Activated T-helper 9 cell treated with anti-CD3 and anti-CD28 coated beads, Interleukin-2, amount 50 U/mL, for 16 hours (primary cell): ENCODE measurements around the gene CPNE6.
"Not testable (repeated sequence)": the region's sequence is repeated elsewhere in the genome, so short reads cannot be mapped to it uniquely, and the experiment has no call there.

Experiments used
- DNase-seq: peaks from one replicate; pipeline ENCODE4 v3.0.0-alpha.2; 2020; ENCODE audit warnings: low read depth

The CPNE6 gene

GRCh38 chr14:24071144-24071697, at the start of gene CPNE6:
Gene CPNE6 (plus strand): TSS chr14:24071562. CDS start chr14:24072937, 1,375 bp downstream.
- no peak for DNase-seq

GRCh38 chr14:24024939-24025418, 46.4 kb upstream of the CPNE6 start:
- DNase-seq: not testable (repeated sequence)

GRCh38 chr14:24029687-24030086, 41.7 kb upstream of the CPNE6 start:
- not testable (repeated sequence) for DNase-seq

GRCh38 chr14:24031331-24031730, 40.0 kb upstream of the CPNE6 start:
- DNase-seq: not testable (repeated sequence)

- no peak for DNase-seq
These were observed 38.5 kb upstream of the CPNE6 start for GRCh38 chr14:24032727-24033418.

GRCh38 chr14:24035769-24036168, 35.6 kb upstream of the CPNE6 start:
- DNase-seq: not testable (repeated sequence)

DNA sequence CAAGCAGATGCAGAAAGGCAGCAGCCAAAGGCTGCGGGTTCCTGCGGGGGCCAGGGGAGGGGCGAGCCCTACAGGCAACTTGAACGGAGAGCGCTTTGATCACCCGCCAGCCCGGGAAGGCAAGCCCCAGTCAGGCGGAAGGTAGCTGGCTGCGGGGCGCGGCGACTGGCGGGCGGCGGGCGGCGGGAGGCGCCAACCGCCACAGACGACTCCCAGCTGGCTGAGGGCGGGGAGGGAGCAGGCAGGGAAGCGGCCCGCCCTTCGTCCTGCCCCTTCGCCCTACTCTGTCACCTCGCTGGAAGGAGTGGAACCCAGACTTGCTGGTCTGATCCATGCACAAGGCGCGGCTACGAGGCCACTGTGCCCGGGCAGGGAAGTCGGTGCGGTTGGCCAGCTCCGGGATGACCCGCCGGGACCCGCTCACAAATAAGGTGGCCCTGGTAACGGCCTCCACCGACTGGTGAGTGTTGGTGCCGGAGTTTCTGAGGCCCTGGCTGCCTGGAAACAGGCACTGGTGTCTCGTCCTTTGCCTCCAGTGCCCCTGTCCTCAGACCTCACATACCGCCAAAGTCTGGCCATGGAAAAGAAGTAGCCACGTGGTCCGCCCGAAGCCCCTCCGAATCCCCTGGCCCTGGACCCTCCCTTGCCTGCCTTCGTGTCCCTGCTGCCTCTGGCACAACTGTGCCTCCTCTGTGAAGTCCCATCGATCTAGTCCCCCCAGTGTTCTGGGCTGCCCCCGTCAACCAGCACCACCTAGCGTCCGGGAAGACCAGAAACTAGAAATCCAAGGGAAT, 35.0 kb upstream of the CPNE6 start:
- DNase-seq: peak; percentile 47

DNA sequence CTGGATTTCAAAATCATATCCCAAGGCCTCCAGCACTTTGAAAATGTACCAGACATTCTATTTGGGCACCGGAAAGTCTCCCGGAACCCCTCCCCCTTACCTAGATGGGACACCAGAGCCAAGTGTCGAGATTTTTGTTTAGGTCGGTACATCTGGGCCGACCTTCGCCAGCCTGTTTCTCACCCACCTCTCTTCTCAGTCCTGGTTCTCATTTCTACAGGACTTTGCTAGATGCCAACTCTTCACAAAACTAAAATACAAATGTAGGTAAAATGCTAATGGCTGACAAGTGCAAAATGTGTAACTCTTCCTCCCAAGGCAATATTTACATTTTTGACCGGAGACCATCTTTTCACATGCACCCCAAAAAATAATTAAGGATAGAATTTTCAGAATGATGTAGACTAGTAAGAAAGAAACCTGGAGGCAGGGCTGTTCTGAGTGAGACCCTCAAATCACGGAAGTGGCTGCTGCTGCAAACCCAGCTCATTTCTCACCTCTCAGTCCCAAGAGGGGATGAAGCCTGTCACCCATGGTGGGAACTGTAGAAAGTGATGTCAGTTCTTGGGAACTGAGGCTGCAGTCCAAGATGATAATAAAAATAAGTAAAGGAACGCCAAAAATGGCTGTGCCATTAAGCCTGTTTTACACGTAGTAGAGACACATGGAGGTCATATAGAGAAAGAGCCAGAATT, 34.3 kb upstream of the CPNE6 start:
- DNase-seq: not testable (repeated sequence)

DNA sequence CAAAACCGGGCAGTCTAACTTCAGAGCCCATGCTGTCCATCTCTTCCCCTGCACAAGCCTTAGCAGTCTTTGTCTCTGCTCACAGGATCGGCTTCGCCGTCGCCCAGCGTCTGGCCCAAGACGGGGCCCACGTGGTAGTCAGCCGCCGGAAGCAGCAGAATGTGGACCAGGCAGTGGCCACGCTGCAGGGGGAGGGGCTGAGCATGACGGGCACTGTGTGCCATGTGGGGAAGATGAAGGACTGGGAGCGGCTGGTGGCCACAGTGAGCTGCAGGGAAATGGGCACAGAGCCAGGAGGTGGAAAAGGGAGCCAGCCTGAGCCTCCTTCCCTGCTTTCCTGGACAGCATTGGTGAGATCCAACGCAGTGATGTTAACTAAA, 33.7 kb upstream of the CPNE6 start:
- DNase-seq: no peak

DNA sequence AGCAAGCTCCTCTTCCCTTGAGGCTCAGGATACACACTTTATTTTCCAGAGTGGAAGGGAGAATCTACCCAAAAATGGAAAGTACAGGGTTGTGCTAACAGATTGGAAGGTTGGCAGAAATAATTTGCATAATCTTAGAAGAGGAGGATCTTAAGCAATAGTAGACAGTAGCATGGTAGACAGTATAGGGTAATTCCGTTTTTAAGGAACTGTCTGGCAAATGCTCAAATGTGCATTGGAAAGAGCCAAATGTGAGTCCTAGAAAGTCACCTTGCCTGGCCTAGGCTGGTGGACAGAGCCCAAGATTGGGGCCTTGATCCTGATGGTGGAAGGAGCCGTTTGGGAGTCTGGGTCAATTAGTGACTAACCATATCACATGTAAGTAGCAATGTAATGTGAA, 32.7 kb upstream of the CPNE6 start:
- DNase-seq: no peak

DNA sequence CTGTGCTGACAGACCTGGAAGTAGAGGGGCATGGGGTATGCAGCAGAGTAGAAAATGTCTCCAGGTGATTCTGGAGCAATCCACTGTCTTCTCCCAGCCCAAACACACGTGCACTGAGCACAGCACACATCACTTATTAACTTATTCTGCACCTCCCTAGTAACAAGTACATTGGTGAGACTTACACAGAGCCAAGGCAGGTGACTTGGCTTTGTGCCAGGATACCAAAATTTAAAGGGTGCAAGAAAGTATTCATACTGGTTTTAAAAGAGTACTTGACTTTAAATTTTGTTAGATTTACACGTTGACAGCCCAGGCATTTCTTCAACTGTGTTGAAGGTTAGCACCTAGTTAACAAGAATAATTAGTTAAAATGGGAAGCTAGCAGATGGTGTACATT, 30.7 kb upstream of the CPNE6 start:
- no peak for DNase-seq

DNA sequence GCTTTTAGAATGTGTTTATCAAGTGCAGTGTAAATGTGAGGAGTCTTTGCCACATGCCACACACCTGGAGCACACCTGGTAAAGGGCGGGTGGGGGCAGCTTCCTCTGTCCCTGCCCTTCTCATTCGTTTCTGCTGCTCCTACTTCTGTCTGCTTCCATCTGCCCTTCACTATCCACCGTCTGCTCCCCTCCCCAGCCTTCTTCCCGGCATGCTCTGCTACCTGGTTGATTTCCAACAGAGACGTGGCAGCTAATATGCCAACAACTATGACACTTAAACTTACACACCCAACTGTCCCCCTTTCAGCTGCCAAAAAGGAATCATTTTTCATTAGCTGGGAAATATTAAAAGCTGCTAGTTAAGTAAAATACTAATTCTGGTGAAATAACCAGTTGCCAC, 28.6 kb upstream of the CPNE6 start:
- DNase-seq: no peak

DNA sequence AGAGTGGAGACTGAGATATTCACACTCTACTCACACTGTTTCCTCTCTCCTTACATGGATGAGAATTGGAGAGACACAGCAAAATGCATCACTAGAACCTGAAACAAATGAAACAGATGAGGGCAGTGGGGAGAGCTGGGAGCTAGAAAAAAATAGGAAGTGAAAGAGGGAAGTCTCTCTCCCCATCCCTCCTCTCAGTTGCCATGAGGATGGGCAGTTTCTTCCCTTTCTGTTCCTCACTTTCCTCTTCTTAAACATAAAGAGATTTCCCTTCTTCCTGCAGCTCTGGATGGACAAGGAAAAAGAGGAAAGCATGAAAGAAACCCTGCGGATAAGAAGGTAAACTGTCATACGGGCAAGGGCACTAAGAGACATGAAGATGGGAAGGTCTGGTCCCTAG, 22.4 kb upstream of the CPNE6 start:
- DNase-seq: not testable (repeated sequence)

DNA sequence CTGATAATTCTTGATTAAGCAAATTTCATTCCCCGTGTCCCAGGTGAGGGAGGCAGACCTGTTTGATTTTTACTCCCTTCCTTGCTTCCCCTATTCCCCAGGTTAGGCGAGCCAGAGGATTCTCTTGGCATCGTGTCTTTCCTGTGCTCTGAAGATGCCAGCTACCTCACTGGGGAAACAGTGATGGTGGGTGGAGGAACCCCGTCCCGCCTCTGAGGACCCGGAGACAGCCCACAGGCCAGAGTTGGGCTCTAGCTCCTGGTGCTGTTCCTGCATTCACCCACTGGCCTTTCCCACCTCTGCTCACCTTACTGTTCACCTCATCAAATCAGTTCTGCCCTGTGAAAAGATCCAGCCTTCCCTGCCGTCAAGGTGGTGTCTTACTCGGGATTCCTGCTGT, 20.6 kb upstream of the CPNE6 start:
- DNase-seq: not testable (repeated sequence)

DNA sequence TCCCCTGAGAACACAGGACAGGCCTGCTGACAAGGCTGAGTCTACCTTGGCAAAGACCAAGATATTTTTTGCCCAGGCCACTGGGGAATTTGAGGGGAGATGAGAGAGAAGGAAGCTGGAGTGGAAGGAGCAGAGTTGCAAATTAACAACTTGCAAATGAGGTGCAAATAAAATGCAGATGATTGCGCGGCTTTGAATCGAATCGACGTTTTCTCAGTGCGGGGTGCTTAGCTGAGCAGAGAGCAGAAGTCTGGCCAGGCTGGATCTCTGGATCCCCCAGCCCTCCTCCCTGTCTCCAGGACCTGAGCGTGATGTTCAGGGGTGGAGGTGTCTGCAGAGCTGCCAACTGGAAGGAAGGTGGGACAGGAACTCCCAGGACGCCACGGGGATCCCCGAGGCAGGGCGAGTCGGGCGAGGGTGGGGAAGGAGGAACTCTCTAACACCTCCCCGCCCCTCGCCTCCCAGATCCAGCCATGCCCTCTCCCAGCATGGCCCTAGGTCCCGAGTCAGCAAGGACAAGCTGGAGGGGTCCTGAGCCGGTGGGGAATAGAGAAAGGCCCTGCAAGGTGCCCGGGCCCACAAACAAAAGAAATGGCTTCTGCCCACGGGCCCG, 20.1 kb upstream of the CPNE6 start:
- no peak for DNase-seq

DNA sequence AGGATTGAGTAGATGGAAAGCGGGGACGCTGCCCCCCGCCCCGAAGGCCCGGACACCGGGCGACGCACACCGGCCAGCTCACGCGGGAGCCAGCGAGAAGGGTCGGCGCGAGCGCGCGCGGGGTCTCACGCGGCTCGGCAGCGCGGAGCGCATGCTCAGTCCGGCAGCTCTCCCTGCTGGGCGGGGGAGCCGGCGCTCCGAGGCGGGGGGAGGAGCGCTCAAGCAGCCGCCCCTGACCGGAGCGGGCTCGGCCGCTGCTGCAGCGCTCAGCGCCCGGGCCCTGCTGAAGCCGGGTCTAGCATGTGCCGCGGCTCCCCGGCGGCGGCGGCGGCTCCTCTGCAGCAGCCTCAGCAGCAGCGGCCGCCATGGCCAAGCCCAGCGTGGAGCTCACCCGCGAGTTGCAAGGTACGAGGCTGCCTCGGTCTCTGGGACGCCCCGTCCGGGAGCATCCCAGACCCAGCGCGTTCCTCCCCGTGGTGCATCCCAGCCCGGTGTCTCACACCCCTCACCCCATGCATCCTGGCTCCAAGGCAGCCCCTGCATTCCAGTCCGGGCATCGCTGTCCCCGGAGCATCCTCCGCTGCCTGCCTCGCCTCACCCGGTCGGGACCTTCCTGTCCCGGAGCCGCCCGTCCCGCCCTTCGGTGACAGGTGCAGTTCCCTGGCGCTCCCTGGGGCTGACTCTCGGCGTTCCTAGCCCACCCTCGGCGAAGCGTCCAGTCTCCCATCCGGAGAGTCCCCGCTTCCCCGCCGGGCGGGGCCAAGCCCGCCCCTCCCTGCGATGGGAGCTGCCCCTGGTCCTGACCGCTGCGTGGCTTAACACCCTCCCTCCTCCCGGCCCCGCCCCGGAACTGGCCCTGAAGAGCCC, 19.3 kb upstream of the CPNE6 start, which contains the start of gene CARMIL3:
TSS of gene CARMIL3 (plus strand) at position 221 of the 867 bp plus-strand sequence. CDS start at position 366, 145 bp downstream.
- DNase-seq: peak; percentile 46

- DNase-seq: peak; percentile 56
These were observed 18.5 kb upstream of the CPNE6 start for GRCh38 chr14:24052656-24053547.

DNA sequence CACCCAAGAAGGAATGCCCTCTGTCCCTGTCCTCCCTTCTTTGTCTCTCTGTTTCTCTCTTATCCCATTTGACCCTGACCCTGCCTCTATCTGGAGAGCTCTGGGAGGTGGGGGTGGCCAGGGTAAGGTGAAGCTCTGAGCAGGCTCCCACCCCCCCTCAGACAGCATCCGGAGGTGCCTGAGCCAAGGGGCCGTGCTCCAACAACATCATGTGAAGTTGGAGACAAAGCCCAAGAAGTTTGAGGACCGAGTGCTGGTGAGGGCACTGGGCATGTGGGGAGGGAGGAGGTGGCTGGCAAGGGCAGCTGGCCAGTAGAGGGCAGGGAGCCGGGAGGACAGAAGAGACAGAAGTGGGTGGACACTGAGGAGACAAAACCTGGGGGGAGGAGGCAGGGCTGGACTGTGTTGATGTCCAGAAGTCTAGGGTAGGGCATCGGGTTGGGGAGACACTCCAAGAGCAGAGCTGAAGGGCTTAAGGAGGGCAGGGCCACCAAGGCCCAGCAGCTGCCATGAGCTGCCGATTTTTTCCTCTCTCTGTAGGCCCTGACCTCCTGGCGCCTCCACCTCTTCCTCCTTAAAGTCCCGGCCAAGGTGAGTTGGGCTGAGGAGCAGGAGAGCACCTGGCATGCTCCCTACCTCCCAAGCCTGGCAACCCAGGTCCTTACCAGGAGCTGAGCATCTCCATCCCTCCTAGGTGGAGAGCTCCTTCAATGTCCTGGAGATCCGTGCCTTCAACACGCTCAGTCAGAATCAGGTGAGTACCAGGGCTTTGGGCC, 17.6 kb upstream of the CPNE6 start:
- DNase-seq: no peak

DNA sequence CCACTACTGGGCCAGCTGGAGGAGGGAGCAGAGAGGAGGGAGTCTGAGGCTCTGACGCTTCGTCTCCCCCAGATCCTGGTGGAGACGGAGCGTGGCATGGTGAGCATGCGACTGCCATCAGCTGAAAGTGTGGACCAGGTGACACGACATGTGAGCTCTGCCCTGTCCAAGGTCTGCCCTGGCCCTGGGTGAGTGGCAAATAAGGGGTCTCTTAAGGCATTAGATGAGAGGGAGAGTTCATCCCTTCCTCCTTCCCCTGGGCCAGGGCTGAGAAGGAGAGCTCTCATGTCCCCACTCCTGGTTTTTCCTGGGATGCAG, 17.1 kb upstream of the CPNE6 start:
- DNase-seq: no peak
